ENCODE data around the gene TMEM218. TPM values are rescaled to one million over a fixed set of nuclear protein-coding genes. Genes with fewer than 3 reads are reported as not detected.

Gene TMEM218
- total and polyA plus RNA-seq, 2 donors (not counting 1 experiment from before 2014, with no cell fraction given) = 20.7 to 31.7 TPM

GRCh38 chr11:125094731-125095130 is 16.7 kb downstream of the TMEM218 start:
- TF ChIP-seq, protein P1, sequence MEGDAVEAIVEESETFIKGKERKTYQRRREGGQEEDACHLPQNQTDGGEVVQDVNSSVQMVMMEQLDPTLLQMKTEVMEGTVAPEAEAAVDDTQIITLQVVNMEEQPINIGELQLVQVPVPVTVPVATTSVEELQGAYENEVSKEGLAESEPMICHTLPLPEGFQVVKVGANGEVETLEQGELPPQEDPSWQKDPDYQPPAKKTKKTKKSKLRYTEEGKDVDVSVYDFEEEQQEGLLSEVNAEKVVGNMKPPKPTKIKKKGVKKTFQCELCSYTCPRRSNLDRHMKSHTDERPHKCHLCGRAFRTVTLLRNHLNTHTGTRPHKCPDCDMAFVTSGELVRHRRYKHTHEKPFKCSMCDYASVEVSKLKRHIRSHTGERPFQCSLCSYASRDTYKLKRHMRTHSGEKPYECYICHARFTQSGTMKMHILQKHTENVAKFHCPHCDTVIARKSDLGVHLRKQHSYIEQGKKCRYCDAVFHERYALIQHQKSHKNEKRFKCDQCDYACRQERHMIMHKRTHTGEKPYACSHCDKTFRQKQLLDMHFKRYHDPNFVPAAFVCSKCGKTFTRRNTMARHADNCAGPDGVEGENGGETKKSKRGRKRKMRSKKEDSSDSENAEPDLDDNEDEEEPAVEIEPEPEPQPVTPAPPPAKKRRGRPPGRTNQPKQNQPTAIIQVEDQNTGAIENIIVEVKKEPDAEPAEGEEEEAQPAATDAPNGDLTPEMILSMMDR (IDR thresholded peaks at IDR 0.05) = no peak
- TF ChIP-seq EZH2 (IDR thresholded peaks at IDR 0.05; ENCODE audit: borderline replicate concordance, insufficient read depth, low read depth, low read length, poor library complexity, severe bottlenecking) = no peak
- Histone ChIP-seq H3K4me2 (replicated peaks; ENCODE audit: low read depth, low read length, poor library complexity, severe bottlenecking) (no peak overlapping the region), H3K27me3 (replicated peaks in 1 of 4; ENCODE audit: control extremely low read depth in 1 of 4, control insufficient read depth in 3 of 4, insufficient read depth in 4 of 4, low read length in 3 of 4) (no peaks in the 10 kb centered on the region), H3K36me3 (replicated peaks in 1 of 2; ENCODE audit: control extremely low read depth in 1 of 2, control insufficient read depth in 1 of 2, extremely low read depth in 1 of 2, insufficient read depth in 2 of 2, low read length in 1 of 2) (peaks cover 8 to 20% of the 10 kb centered on the region in 2 experiments), H3K27ac (ENCODE audit: low read length in 2 of 2) (no peak overlapping the region), H2AFZ (ENCODE audit: insufficient read depth, low read depth, low read length, poor library complexity, severe bottlenecking) (no peak overlapping the region), H3K9ac (ENCODE audit: low read length) (no peak overlapping the region), H3K4me1 (ENCODE audit: control insufficient read depth in 2 of 2, insufficient read depth in 2 of 2, low read length in 2 of 2) (no peaks in the 10 kb centered on the region), H3K9me3 (ENCODE audit: control extremely low read depth in 1 of 3, control insufficient read depth in 2 of 3, insufficient read depth in 1 of 3, low read length in 2 of 3) (no peaks in the 10 kb centered on the region), H3K79me2 (ENCODE audit: control insufficient read depth, insufficient read depth, low read length) (no peaks in the 10 kb centered on the region), H3K4me3 (ENCODE audit: control extremely low read depth in 1 of 5, extremely low read depth in 1 of 5, insufficient read depth in 1 of 5, low read depth in 2 of 5, low read length in 4 of 5) (no peak overlapping the region), H4K20me1 (ENCODE audit: control insufficient read depth, insufficient read depth, low read length, poor library complexity, severe bottlenecking) (no peaks in the 10 kb centered on the region)
- DNase-seq (no peak), ATAC-seq (ENCODE audit: low read depth) (no peak)
- no peak overlapping the region for H3K4me3 Mint-ChIP-seq
- no CpG with 5 or more reads among the region's 2 CpGs for WGBS (ENCODE audit: insufficient coverage)
- H3K27ac Mint-ChIP-seq = no peak overlapping the region
- H3K27me3 Mint-ChIP-seq = no peaks in the 10 kb centered on the region
- H3K9me3 Mint-ChIP-seq (ENCODE audit: insufficient read depth) = no peaks in the 10 kb centered on the region
- H3K4me1 Mint-ChIP-seq = no peaks in the 10 kb centered on the region
- CTCF ChIA-PET = no interaction called here
- intact Hi-C loops (cut with micrococcal nuclease) = no loop called here
- POLR2A ChIA-PET = no interaction called here

DNA sequence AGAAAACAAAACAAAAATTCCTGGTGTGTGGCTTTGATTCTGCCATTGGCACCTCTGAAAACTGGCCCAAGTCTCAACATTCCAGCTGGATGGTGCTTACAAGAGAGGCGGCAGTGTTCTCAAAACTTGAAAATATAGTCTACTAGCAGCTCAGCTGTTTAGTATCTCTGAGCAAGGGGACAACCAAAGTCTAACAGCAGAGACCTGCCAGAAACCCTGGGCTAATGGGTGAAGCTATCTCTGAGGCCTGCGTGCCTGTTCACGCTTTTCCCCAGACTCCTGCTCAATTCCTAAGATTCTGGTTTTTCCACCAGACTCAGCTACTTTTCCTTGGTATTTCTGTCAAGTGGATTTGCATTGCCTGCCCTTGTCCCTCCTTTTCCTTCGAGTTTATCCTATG is 17.9 kb downstream of the TMEM218 start:
- DNase-seq (no peak), ATAC-seq (ENCODE audit: low read depth) (no peak)
- Histone ChIP-seq H3K79me2 (ENCODE audit: control insufficient read depth, insufficient read depth, low read length) (no peaks in the 10 kb centered on the region), H3K4me1 (ENCODE audit: control insufficient read depth in 2 of 2, insufficient read depth in 2 of 2, low read length in 2 of 2) (no peaks in the 10 kb centered on the region), H3K9ac (ENCODE audit: low read length) (no peak overlapping the region), H3K9me3 (ENCODE audit: control extremely low read depth in 1 of 3, control insufficient read depth in 2 of 3, insufficient read depth in 1 of 3, low read length in 2 of 3) (no peaks in the 10 kb centered on the region), H3K4me3 (ENCODE audit: control extremely low read depth in 1 of 5, extremely low read depth in 1 of 5, insufficient read depth in 1 of 5, low read depth in 2 of 5, low read length in 4 of 5) (no peak overlapping the region), H3K4me2 (replicated peaks; ENCODE audit: low read depth, low read length, poor library complexity, severe bottlenecking) (no peak overlapping the region), H2AFZ (ENCODE audit: insufficient read depth, low read depth, low read length, poor library complexity, severe bottlenecking) (no peak overlapping the region), H3K27ac (ENCODE audit: low read length in 2 of 2) (no peak overlapping the region), H3K27me3 (replicated peaks in 1 of 4; ENCODE audit: control extremely low read depth in 1 of 4, control insufficient read depth in 3 of 4, insufficient read depth in 4 of 4, low read length in 3 of 4) (no peaks in the 10 kb centered on the region), H3K36me3 (replicated peaks in 1 of 2; ENCODE audit: control extremely low read depth in 1 of 2, control insufficient read depth in 1 of 2, extremely low read depth in 1 of 2, insufficient read depth in 2 of 2, low read length in 1 of 2) (peaks cover 4 to 12% of the 10 kb centered on the region in 2 experiments), H4K20me1 (ENCODE audit: control insufficient read depth, insufficient read depth, low read length, poor library complexity, severe bottlenecking) (no peaks in the 10 kb centered on the region)
- H3K9me3 Mint-ChIP-seq (ENCODE audit: insufficient read depth) = no peaks in the 10 kb centered on the region
- WGBS (ENCODE audit: insufficient coverage) = 94% methylated on average over 4 of the region's 4 CpGs
- H3K27ac Mint-ChIP-seq = no peak overlapping the region
- no peak for TF ChIP-seq EZH2 (IDR thresholded peaks at IDR 0.05; ENCODE audit: borderline replicate concordance, insufficient read depth, low read depth, low read length, poor library complexity, severe bottlenecking)
- TF ChIP-seq, protein P1 (IDR thresholded peaks at IDR 0.05) = no peak
- H3K4me3 Mint-ChIP-seq = no peak overlapping the region
- no peaks in the 10 kb centered on the region for H3K27me3 Mint-ChIP-seq
- H3K4me1 Mint-ChIP-seq = no peaks in the 10 kb centered on the region
- ChIA-PET CTCF (interaction anchor here (1.1 to 5.1 kb wide), 2 partner anchors 12 to 49 kb away, joined by 3 to 64 read pairs; no protein-coding TSS in a partner anchor), POLR2A (interaction anchor here (0.7 kb wide), 1 partner anchor 16 kb away, joined by 8 read pairs; no protein-coding TSS in a partner anchor)
- intact Hi-C loops (cut with micrococcal nuclease) = no loop called here

Measured in B cell (primary cell).